Measurements from ENCODE around the gene LTBP4.
A peak's percentile ranks its signal among the peaks of the same experiment; 100 is the strongest.
"Not testable (repeated sequence)": the region's sequence is repeated elsewhere in the genome, so short reads cannot be mapped to it uniquely, and the experiment has no call there.

Gene LTBP4

GRCh38 chr19:40611900-40612698 lies 10.9 kb downstream of the LTBP4 start:
- DNase-seq (ENCODE audit: low spot score) = no peak

- DNase-seq (ENCODE audit: low spot score) = peak; percentile 76
Observed at GRCh38 chr19:40612831-40613689, 11.9 kb downstream of the LTBP4 start.

- DNase-seq (ENCODE audit: low spot score) = peak; percentile 74
Observed at GRCh38 chr19:40613690-40614621, 12.8 kb downstream of the LTBP4 start.

GRCh38 chr19:40614622-40615411 lies 13.6 kb downstream of the LTBP4 start:
- peak; percentile 87 for DNase-seq (ENCODE audit: low spot score)

- DNase-seq (ENCODE audit: low spot score) = no peak
Observed at GRCh38 chr19:40616178-40616577, 15.0 kb downstream of the LTBP4 start.

GRCh38 chr19:40616941-40617340 lies 15.8 kb downstream of the LTBP4 start:
- no peak for DNase-seq (ENCODE audit: low spot score)

GRCh38 chr19:40617961-40618360 lies 16.8 kb downstream of the LTBP4 start:
- DNase-seq (ENCODE audit: low spot score) = no peak

GRCh38 chr19:40619333-40620160 lies 18.4 kb downstream of the LTBP4 start:
- DNase-seq (ENCODE audit: low spot score) = no peak

GRCh38 chr19:40620161-40620485 lies 19.0 kb downstream of the LTBP4 start:
- no peak for DNase-seq (ENCODE audit: low spot score)

GRCh38 chr19:40621283-40621682 lies 20.1 kb downstream of the LTBP4 start:
- DNase-seq (ENCODE audit: low spot score) = no peak

- DNase-seq (ENCODE audit: low spot score) = no peak
Observed at GRCh38 chr19:40621966-40622772, 21.0 kb downstream of the LTBP4 start.

GRCh38 chr19:40622773-40623075 lies 21.6 kb downstream of the LTBP4 start:
- no peak for DNase-seq (ENCODE audit: low spot score)

GRCh38 chr19:40623403-40624251 lies 22.5 kb downstream of the LTBP4 start:
- DNase-seq (ENCODE audit: low spot score) = peak; percentile 80

GRCh38 chr19:40624369-40625153 lies 23.4 kb downstream of the LTBP4 start:
- not testable (repeated sequence) for DNase-seq (ENCODE audit: low spot score)

GRCh38 chr19:40625406-40626120 lies 24.4 kb downstream of the LTBP4 start:
- no peak for DNase-seq (ENCODE audit: low spot score)

- no peak for DNase-seq (ENCODE audit: low spot score)
Observed at GRCh38 chr19:40626918-40627317, 25.7 kb downstream of the LTBP4 start.

Measured in hematopoietic multipotent progenitor cell treated with erythropoietin and hydrocortisone succinate and interleukin-3 and kit ligand, for 15 days (in vitro differentiated cells).